K562 (cell line): ENCODE measurements around the gene ACTR1B. TPM values are rescaled to one million over a fixed set of nuclear protein-coding genes. Genes with fewer than 3 reads are reported as not detected.
A peak's percentile ranks its signal among the peaks of the same experiment; 100 is the strongest.

Source experiments
- ARID1B ChIP-seq: fragments of 450-650 bp; IDR thresholded peaks from 2 replicates; pipeline ENCODE4 v1.6.1; 2016; ENCODE audit warnings: antibody characterized with exemption, mild to moderate bottlenecking, inconsistent platforms
- CHCHD3 ChIP-seq: fragments of 250-450 bp; sonication (Bioruptor Pico); IDR thresholded peaks from 2 replicates; pipeline ENCODE4 v2.1.2; 2022; ENCODE audit warnings: mild to moderate bottlenecking
- DNMT1 ChIP-seq: fragments of 450-650 bp; IDR thresholded peaks from 2 replicates; pipeline ENCODE4 v1.6.1; 2016; ENCODE audit warnings: antibody characterized with exemption, mild to moderate bottlenecking
- EP300 ChIP-seq: IDR thresholded peaks from 2 replicates; pipeline ENCODE4 v1.6.1; 2012; ENCODE audit warnings: low read length, improper control_type of control experiment
- EP400 ChIP-seq: fragments of 450-650 bp; IDR thresholded peaks from 2 replicates; pipeline ENCODE4 v1.6.1; 2017; ENCODE audit warnings: antibody characterized with exemption, mild to moderate bottlenecking, moderate library complexity
- ETV6 ChIP-seq, 3 experiments: fragments of 150-350 bp in 1 of 3; sonication (generic) in 1 of 3; formaldehyde crosslinking in 1 of 3; IDR thresholded peaks; 2 replicates each; pipeline versions ENCODE4 v1.6.1 to v1.8.0; 2014 to 2022; ENCODE audit warnings: borderline replicate concordance in 2 of 3, low read depth in 2 of 3, antibody characterized with exemption in 1 of 3, low read length in 1 of 3, mild to moderate bottlenecking in 1 of 3, missing genetic modification reagents in 1 of 3
- FOXP1 ChIP-seq: sonication (generic); formaldehyde crosslinking; IDR thresholded peaks from 2 replicates; pipeline ENCODE4 v1.8.0; 2022; ENCODE audit warnings: mild to moderate bottlenecking, missing genetic modification reagents
- GABPB1 ChIP-seq: sonication (generic); formaldehyde crosslinking; IDR thresholded peaks from 2 replicates; pipeline ENCODE4 v1.8.0; 2022; ENCODE audit warnings: mild to moderate bottlenecking, missing genetic modification reagents
- HMGN3 ChIP-seq: IDR thresholded peaks from 2 replicates; pipeline ENCODE4 v1.6.1; 2011; ENCODE audit warnings: borderline replicate concordance, low read depth, mild to moderate bottlenecking, mixed read lengths, low read length; ENCODE audit not compliant: insufficient read length; ENCODE audit errors: extremely low read depth
- MCM5 ChIP-seq: fragments of 450-650 bp; IDR thresholded peaks from 2 replicates; pipeline ENCODE4 v1.6.1; 2016; ENCODE audit warnings: low read depth
- PCBP1 ChIP-seq: fragments of 200-400 bp; formaldehyde crosslinking; IDR thresholded peaks from 2 replicates; pipeline ENCODE4 v1.6.1; 2018; ENCODE audit warnings: mild to moderate bottlenecking, low read depth, low read length; ENCODE audit not compliant: poor library complexity, severe bottlenecking
- PHTF2 ChIP-seq: fragments of 250-450 bp; sonication (Bioruptor Pico); IDR thresholded peaks from 2 replicates; pipeline ENCODE4 v1.5.0; 2021; ENCODE audit warnings: mild to moderate bottlenecking
- PML ChIP-seq: IDR thresholded peaks from 2 replicates; pipeline ENCODE4 v1.6.1; 2012; ENCODE audit warnings: low read length, inconsistent platforms
- SAP30 ChIP-seq: fragments of 200-600 bp; sonication (generic); IDR thresholded peaks from 2 replicates; pipeline ENCODE4 v1.6.1; 2012; ENCODE audit warnings: borderline replicate concordance, low read depth, mild to moderate bottlenecking, moderate library complexity, low read length, control low read depth, inconsistent platforms; ENCODE audit not compliant: insufficient read depth, poor library complexity, severe bottlenecking
- TBP ChIP-seq: optimal IDR thresholded peaks from 2 replicates; pipeline ENCODE3; 2011; ENCODE audit warnings: low read depth, low read length, improper control_type of control experiment
- TFAP4 ChIP-seq: sonication (generic); formaldehyde crosslinking; IDR thresholded peaks from 2 replicates; pipeline ENCODE4 v1.8.0; 2022; ENCODE audit warnings: missing genetic modification reagents, mild to moderate bottlenecking, moderate library complexity, borderline replicate concordance
- ZFP1 ChIP-seq: fragments of 450-650 bp; formaldehyde crosslinking; IDR thresholded peaks from 2 replicates; pipeline ENCODE4 v1.4.0; 2020; ENCODE audit warnings: mild to moderate bottlenecking, mixed read lengths
- ZMIZ1 ChIP-seq, 2 experiments: fragments of 150-350 bp in 1 of 2; IDR thresholded peaks; 2 replicates each; pipeline ENCODE4 v1.6.1; 2012 to 2016; ENCODE audit warnings: low read depth in 2 of 2, low read length in 2 of 2, mild to moderate bottlenecking in 1 of 2, moderate library complexity in 1 of 2
- ZNF695 ChIP-seq: fragments of 450-650 bp; formaldehyde crosslinking; IDR thresholded peaks from 2 replicates; pipeline ENCODE4 v1.4.0; 2020; ENCODE audit warnings: mild to moderate bottlenecking, moderate library complexity
- ZNF75A ChIP-seq: fragments of 450-650 bp; formaldehyde crosslinking; IDR thresholded peaks from 2 replicates; pipeline ENCODE4 v1.4.0; 2020; ENCODE audit warnings: mild to moderate bottlenecking
- polyA plus RNA-seq, 8 experiments: library from polyadenylated mRNA; depleted of rRNA in 4 of 8; stranded (reverse) in 5 of 8; unstranded in 3 of 8; fragments of >200 nt; fragmentation: Nextera tagmentation in 2 of 8; fragmentation: Illumina TruSeq in 1 of 8; extraction: Ambion mirVana in 2 of 8; extraction: Trizol in 1 of 8; gene quantifications; 2 replicates each; pipeline versions ENCODE4 v1.2.1 to v1.2.3, GENCODE V29; 2011 to 2014; ENCODE audit warnings: inconsistent platforms in 1 of 8, missing spikeins in 1 of 8
- total RNA-seq, 7 experiments: library from RNA; depleted of rRNA in 6 of 7; stranded (reverse); fragments of >200 nt in 6 of 7; fragmentation: Illumina TruSeq in 2 of 7; extraction: Trizol in 2 of 7; gene quantifications; 2 replicates each; pipeline versions ENCODE4 v1.2.1 to v1.2.3, GENCODE V29; 2011 to 2021; ENCODE audit warnings: low replicate concordance in 1 of 7
- TF ChIP-seq, protein P1 (sequence below): sonication (generic); formaldehyde crosslinking; IDR thresholded peaks from 2 replicates; pipeline ENCODE4 v1.9.0; 2022; ENCODE audit warnings: mild to moderate bottlenecking, missing genetic modification reagents

ACTR1B gene
- total and polyA plus RNA-seq, 9 of the 15 experiments (the other 6 are each of a cell fraction or from before 2014, with no cell fraction given), result 0.49 to 42.3 (median 22.5) TPM

GRCh38 chr2:97645695-97646629, 17.9 kb downstream of the ACTR1B start, which contains the start of gene COX5B (continued):
- peak; percentile 29; the same call in 1 of the 2 replicates for TF ChIP-seq TFAP4 (CRISPR knock-in tag)
- TF ChIP-seq PCBP1, result peak; percentile 51
- TF ChIP-seq EP300, result 0 out of 2 replicates have a peak, but pooled peaks have one; percentile 13
- TF ChIP-seq GABPB1, result peak; percentile 88
- peak; percentile 39 for TF ChIP-seq SAP30
- peak; percentile 89 for TF ChIP-seq ZNF75A (CRISPR knock-in tag)
- peak; percentile 84 for TF ChIP-seq HMGN3
- 0 out of 2 replicates have a peak, but pooled peaks have one; percentile 19 for TF ChIP-seq ARID1B
- TF ChIP-seq ETV6 (IDR thresholded peaks at IDR 0.05; ENCODE audit: borderline replicate concordance in 1 of 2, low read depth in 2 of 2, low read length in 1 of 2), result peak; percentile 43 to 56; a peak in 2 of 4 replicates
- TF ChIP-seq ETV6 (CRISPR knock-in tag; IDR thresholded peaks at IDR 0.05; ENCODE audit: borderline replicate concordance), result no peak
- TF ChIP-seq TBP, result peak; percentile 92
- TF ChIP-seq PHTF2 (CRISPR knock-in tag), result peak; percentile 6; the same call in 1 of the 2 replicates
- peak; percentile 74; the same call in 1 of the 2 replicates for TF ChIP-seq EP400
- no peak for TF ChIP-seq MCM5
- TF ChIP-seq, protein P1, sequence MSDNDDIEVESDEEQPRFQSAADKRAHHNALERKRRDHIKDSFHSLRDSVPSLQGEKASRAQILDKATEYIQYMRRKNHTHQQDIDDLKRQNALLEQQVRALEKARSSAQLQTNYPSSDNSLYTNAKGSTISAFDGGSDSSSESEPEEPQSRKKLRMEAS, result peak; percentile 55
- TF ChIP-seq ZMIZ1 (IDR thresholded peaks at IDR 0.05; ENCODE audit: low read depth in 2 of 2, low read length in 2 of 2), result peak in 1 of 2 experiments; percentile 43; a peak in 1 of 4 replicates
- no peak for TF ChIP-seq ZFP1 (CRISPR knock-in tag)
- TF ChIP-seq PML, result peak; percentile 87; the same call in 1 of the 2 replicates
- no peak for TF ChIP-seq DNMT1
- TF ChIP-seq FOXP1 (CRISPR knock-in tag), result peak; percentile 57; the same call in 1 of the 2 replicates
- no peak for TF ChIP-seq CHCHD3
- TF ChIP-seq ZNF695 (CRISPR knock-in tag), result no peak
